Mononuclear cell (primary cell): Measurements from ENCODE around the gene MGMT. TPM values are rescaled to one million over a fixed set of nuclear protein-coding genes. Genes with fewer than 3 reads are reported as not detected.

Experiments
- H3K27me3 ChIP-seq: 2 replicates; pipeline ENCODE4 v1.6.0; 2011; ENCODE audit warnings: low read length, control low read depth; ENCODE audit not compliant: insufficient read depth
- H3K4me1 ChIP-seq: 2 replicates; pipeline ENCODE4 v1.5.1; 2011; ENCODE audit warnings: mild to moderate bottlenecking, low read length, control low read depth; ENCODE audit not compliant: insufficient read depth
- H3K4me3 ChIP-seq: 2 replicates; pipeline ENCODE4 v1.5.1; 2011; ENCODE audit warnings: mild to moderate bottlenecking, low read length, moderate library complexity
- H3K9me3 ChIP-seq: 2 replicates; pipeline ENCODE4 v1.5.1; 2011; ENCODE audit warnings: low read depth, mild to moderate bottlenecking, control low read depth, low read length
- total RNA-seq: library from RNA; depleted of rRNA; stranded (reverse); fragments of >200 nt; gene quantifications from one replicate; pipeline ENCODE4 v1.2.3, GENCODE V29; 2012

The MGMT gene
- total RNA-seq, 1 donor, result 10.3 TPM

DNA sequence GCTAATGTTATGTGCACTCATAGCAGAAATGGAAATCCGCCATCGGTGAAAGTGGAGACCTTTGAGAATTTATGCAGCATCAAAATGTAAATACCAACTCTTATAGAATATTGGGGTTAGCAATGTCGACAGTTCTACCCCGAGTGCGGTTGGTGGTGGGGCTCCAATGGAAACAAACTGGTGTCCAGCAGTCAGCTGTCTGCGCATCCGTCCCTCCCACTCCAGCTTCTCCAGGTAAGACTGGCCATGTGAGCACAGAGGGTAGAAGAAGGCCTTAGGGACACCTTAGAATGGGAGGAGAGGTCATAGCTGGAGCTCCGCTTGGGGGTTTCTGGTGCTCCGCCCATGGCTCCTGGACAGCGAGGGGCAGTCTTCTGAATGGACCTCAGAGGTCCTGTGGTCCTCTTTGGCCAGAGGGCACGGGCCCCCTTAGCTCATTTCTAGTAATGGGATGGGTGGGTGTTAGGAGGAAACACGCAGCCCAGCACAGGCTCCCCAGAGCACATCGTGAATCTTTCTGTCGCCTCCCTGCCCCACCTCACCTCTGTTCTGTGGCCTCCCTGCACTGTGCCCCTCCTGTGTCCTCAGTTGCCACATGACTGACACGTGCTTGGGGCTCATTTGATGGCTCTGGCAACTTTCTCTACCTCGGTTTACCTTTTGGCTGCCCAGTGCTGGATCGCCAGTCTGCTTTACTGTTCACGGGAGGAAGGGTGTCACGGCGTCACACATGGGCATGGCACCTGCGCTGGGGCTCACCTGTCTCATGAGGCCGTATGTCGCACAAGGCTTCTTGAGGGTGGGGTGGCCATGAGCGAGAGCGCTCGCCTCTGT lies 50.0 kb downstream of the MGMT start:
- Histone ChIP-seq H3K27me3 (no peaks in the 10 kb centered on the region), H3K4me3 (no peak overlapping the region), H3K9me3 (no peaks in the 10 kb centered on the region), H3K4me1 (no peaks in the 10 kb centered on the region)

DNA sequence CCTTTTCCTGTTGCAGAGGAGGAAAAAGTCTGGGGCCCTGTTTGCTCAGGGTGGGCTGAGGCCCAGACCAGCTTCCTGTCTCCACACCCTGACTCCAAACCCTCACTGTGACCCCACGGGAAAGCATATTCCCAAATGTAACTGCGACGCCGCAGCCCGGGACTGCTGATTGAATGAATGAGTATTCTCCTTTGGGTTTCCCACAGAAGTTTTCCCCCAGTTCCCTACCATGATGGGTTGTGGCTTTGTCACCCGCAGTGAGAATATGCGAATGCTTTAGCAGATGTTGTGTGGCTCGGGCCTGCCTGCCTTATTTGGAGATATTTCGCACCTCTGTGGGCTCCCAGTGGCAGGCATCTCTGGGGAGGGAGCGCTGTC lies 50.6 kb downstream of the MGMT start:
- Histone ChIP-seq H3K4me1 (no peaks in the 10 kb centered on the region), H3K9me3 (no peaks in the 10 kb centered on the region), H3K27me3 (no peaks in the 10 kb centered on the region), H3K4me3 (no peak overlapping the region)

DNA sequence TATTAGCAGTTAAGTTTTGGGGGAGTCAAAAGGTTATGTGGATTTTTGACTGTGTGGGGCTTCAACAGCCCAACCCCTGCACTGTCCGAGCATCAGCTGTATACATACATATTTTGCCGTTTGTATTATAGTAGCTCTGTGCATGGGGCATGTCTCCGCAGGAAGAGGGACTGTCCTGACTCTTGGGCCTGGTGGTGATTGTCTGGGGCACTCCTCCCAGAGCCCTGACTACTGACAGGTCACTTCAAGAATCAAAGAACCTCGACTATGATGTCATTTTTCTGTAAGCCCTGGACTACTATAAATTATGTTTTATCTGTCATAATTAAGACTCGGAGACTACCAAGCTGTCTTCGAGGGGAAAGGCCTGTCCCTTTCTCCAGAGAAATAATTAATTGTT lies 51.8 kb downstream of the MGMT start:
- no peaks in the 10 kb centered on the region for H3K4me1 ChIP-seq
- H3K27me3 ChIP-seq, result no peaks in the 10 kb centered on the region
- no peaks in the 10 kb centered on the region for H3K9me3 ChIP-seq
- no peak overlapping the region for H3K4me3 ChIP-seq

DNA sequence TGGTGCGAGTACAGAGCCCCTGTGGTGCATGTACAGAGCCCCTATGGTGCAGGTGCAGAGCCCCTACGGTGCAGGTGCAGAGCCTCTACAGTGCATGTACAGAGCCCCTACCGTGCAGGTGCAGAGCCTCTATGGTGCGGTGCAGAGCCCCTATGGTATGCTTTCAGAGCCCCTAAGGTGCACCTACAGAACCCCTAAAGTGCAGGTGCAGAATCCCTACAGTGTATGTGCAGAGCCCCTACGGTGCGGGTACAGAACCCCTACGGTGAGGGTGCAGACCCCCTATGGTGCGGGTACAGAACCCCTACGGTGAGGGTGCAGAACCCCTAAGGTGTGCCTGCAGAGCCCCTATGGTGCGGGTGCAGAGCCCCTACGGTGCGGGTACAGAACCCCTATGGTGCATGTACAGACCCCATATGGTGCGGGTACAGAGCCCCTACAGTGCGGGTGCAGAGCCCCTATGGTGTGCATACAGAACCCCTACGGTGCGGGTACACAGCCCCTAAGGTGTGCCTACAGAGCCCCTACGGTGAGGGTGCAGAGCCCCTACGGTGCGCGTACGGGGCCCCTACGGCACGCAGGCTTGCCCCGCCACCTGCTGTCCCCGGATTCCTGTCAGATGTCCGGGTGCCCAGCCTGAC lies 53.5 kb downstream of the MGMT start:
- Histone ChIP-seq H3K4me3 (no peak overlapping the region), H3K27me3 (no peaks in the 10 kb centered on the region), H3K9me3 (no peaks in the 10 kb centered on the region), H3K4me1 (no peaks in the 10 kb centered on the region)

DNA sequence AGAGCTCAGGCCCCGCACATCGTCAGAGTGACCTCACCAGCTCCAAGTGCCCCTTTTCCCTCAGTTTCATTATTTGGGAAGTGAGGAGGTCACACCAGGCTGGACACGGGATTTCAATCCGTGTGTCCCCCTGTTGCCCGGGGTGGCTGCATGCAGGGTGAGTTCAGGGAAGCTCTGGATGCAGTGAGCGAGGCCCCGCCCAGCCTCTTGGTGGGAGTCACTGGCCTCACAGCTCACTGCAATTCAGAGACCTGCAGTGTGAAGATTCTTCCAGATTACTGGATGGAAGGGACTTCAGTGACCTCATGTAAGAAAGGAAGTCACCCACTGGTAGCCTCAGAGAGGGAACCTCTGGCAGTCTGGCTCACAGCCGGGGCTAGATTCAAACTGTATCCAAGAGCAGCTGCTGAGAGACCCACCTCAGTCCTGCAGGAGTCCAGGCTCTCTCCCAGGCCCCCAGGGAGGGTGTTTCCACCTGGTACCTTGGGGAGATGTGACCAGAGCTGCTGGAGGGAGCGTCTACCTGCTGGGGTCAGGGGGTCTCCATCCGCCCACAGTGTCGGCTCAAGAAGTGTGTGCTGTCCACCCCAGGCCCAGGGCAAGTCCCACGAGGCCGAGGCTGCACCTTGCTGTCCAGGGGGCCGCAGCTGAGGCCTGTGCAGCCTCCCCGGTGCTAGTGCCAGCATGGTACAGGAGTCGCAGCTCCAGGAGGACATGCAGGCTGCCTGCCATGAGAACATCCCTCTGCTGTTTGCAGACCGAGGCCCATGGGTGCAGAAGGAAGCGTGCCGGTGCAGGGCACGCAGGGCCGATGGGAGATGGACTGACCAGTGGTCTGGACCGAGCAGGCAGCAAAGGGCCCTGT lies 54.4 kb downstream of the MGMT start:
- Histone ChIP-seq H3K9me3 (no peaks in the 10 kb centered on the region), H3K4me3 (no peak overlapping the region), H3K27me3 (no peaks in the 10 kb centered on the region), H3K4me1 (no peaks in the 10 kb centered on the region)

DNA sequence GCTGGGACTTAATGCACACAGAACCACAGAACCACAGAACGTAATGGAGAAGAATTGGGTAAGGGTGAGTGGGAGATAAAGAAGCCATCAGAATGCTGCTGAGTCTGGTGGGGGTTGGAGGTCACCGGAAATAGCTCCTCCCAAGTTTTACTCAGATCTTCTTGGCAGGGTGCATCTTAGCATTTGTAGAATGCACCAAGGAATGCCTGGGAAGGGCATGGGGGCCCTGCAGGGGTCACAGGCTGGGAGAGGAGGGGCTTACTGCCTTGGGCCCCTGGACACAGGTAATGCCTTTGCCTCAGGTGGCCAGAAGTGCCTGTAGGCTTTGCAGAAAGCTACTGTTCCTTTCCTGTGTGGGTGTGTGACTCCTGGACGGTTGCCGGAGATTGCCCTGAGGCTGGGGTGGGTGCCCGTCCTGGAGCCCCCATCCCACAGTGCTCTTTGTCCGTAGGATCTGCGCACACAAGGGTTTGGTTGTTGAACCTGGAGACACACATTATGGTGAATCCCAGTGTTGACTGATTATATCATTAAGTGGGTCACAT lies 55.1 kb downstream of the MGMT start:
- no peaks in the 10 kb centered on the region for H3K27me3 ChIP-seq
- H3K9me3 ChIP-seq, result no peaks in the 10 kb centered on the region
- H3K4me1 ChIP-seq, result no peaks in the 10 kb centered on the region

DNA sequence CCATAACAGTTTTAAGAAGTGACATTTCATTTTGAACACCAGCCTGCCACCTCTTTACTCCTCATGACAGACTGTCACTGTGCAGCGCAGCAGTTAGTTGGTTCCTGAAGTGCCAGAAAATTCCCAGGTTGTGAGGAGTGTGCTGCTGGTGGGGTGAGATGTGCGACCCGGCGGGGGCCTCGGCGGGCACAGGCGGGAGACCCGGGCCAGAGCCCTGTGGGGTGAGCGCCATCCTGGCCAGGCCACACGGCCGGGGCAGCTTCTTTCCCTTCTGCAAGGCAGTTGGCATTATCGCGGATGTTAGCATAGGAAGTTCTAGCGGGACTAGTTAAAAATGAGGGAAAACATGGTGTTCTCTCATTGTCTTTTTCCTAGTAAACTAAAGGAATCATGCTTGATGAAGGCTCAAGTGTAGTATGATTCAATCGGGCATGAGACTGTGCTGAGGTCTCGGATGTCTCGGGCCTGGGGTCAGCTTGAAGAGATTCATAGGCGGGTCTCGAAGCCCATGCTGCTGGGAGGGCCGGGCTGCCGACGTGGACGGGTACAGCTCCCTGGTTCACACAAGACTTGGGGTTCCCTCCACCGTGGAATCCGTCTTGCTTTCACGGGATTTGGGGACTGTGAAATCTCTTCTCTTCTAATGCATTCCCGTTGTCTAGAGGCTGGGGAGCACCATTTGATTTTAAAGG lies 56.1 kb downstream of the MGMT start:
- H3K9me3 ChIP-seq, result no peaks in the 10 kb centered on the region
- H3K27me3 ChIP-seq, result no peaks in the 10 kb centered on the region
- H3K4me3 ChIP-seq, result no peak overlapping the region
- no peaks in the 10 kb centered on the region for H3K4me1 ChIP-seq

More for the DNA sequence above, 55.1 kb downstream of the MGMT start:
- H3K4me3 ChIP-seq, result no peak overlapping the region

DNA sequence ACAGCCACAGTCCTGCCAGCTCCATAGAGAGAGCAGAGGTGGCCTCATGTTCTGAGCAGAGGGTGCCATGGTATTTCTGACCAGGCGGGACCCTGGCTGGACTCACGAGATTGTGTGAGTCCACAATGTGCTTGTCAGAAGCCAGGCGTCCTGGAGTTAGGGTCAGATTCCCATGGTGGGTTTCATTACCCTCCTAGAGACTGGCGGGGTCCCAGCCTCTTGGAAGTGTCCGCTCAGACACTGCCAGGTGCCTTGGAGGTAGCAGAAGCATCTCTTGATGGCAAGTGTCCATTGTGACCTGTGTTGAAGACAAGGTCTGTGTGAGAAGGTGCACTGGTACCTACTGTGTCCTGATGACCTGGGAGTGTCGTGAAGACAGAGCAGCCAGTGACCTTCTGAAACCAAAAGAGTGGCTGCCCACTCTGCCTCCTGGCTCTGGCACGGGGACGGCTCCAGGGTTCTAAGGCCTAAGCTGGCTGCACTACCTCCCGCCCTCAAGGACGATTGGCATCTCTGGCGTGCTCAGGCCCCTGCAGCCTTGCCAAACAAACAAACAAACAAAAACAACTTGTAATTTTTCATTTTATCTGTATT lies 56.8 kb downstream of the MGMT start:
- Histone ChIP-seq H3K4me1 (no peaks in the 10 kb centered on the region), H3K27me3 (no peaks in the 10 kb centered on the region), H3K9me3 (no peaks in the 10 kb centered on the region), H3K4me3 (no peak overlapping the region)

DNA sequence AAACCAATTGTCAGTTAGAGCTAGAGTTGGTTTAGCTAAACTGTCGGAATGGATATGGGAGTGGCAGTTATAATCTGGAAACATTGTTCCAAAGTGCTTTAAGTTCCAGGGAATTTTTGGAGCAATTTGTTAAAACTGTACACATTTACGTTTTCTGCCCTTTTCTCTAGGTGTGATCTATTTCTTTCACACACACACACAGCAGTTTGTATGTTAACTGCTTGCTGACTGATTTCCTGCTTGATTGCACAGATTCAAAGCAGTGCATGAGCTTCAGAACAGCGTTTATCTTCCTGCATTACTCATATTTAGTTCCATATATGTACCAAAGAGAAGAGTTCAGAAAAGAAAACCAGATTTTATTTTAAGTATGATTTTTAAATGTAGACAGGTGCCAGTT lies 57.9 kb downstream of the MGMT start:
- Histone ChIP-seq H3K27me3 (no peaks in the 10 kb centered on the region), H3K4me1 (no peaks in the 10 kb centered on the region), H3K4me3 (no peak overlapping the region), H3K9me3 (no peaks in the 10 kb centered on the region)

DNA sequence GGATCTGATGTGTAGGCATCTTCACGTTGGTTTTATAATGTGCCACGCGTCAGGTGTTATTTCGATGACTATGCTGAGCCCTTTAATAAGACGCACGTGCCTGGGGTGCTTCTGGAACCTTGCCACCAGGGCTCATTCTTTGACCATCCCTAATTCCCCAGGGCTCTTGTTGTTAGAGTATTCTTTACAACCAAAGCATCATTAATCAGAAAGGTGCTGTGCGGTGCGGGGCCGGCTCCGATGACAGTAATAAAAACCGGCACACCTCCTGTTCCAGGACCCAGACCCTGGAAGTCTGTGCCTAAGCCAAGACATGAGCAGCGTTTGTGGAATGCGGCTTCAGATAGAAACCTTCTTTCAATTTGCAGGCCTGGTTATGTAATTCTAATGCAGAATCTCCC lies 58.4 kb downstream of the MGMT start:
- Histone ChIP-seq H3K9me3 (no peaks in the 10 kb centered on the region), H3K27me3 (no peaks in the 10 kb centered on the region), H3K4me3 (no peak overlapping the region)

DNA sequence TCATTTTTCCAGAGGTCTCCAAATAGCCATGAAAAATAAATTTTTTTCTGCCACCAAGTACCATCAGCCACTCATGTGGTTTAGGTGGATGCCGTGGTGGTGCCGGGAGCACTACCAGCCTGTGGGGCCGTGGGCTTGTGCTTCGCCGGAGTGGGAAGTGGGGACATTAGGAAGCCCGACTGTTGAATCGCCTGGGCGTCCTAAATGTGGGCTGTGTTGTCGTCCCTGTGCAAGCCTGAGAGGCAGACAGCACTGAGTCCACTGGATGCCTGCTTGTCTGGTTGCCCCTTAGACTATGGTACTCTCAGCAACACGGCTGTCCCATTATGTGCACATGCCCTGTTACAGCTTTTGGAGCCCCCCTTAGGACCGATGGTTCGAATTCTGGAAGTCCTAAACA lies 59.9 kb downstream of the MGMT start:
- Histone ChIP-seq H3K4me3 (no peak overlapping the region), H3K4me1 (no peaks in the 10 kb centered on the region), H3K9me3 (no peaks in the 10 kb centered on the region), H3K27me3 (no peaks in the 10 kb centered on the region)

More for the DNA sequence above, 58.4 kb downstream of the MGMT start:
- H3K4me1 ChIP-seq, result no peaks in the 10 kb centered on the region

DNA sequence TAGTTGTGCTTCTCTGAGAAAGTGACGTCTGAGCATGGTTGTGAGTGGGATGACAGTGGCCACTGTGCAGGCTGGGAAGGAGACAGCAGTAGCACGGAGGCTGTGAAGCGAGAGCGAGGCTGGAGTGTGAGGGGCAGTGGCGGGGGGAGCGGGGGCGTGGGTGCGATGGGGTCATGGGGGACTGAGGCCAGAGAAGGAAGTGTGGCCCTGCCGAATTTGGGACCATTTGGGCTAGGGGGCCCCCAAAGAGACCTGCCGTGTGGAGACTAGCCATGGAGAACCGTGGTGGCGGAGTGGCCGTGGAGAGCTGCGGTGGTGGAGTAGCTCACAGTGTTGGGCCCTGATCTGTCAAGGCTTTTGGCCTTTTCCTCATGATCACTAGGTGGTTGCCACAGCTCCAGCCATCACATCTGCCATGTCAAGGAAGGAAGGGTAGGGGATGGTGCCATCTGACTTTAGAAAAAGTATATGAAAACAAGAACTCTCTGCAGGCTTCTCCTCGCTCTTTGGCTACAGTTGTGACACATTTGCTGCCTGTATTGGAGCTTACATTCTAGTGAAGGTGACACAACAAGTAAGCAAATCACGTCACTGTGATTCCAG lies 61.4 kb downstream of the MGMT start:
- Histone ChIP-seq H3K9me3 (no peaks in the 10 kb centered on the region), H3K4me3 (no peak overlapping the region), H3K27me3 (no peaks in the 10 kb centered on the region), H3K4me1 (peaks cover 8% of the 10 kb centered on the region)

DNA sequence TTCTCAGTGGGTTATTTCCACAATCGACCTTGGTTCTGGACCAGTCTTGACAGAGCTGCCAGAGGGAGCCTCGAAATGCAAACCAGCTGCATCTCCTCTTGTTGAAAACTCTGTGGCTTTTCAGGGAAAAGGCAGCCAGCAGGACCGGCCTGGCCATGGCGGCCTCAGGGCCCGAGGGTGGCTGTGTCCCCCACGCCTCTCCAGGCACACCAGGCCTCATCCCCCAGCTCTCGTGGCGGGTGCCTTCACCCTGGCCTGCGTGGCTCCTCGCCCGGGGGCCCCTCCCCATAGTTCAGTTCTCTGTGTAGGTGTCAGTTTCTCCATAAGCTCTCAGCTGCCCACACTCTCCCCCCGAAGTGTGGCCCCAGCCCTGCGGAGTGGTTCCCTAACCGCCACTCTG lies 63.5 kb downstream of the MGMT start:
- Histone ChIP-seq H3K9me3 (no peaks in the 10 kb centered on the region), H3K27me3 (no peaks in the 10 kb centered on the region), H3K4me1 (peaks cover 8% of the 10 kb centered on the region), H3K4me3 (no peak overlapping the region)
